K562 (cell line): ENCODE results near the gene CACNA1I. TPM values are rescaled to one million over a fixed set of nuclear protein-coding genes. Genes with fewer than 3 reads are reported as not detected.

Source experiments
- FUS ChIP-seq: fragments of 200-400 bp; formaldehyde crosslinking; optimal IDR thresholded peaks from 2 replicates; pipeline ENCODE3; 2017; ENCODE audit warnings: low read depth, low read length
- KDM1A ChIP-seq, 2 experiments: fragments of 450-650 bp; IDR thresholded peaks; 2 replicates each; pipeline ENCODE4 v1.6.1; 2016; ENCODE audit warnings: mild to moderate bottlenecking in 2 of 2
- NR2C1 ChIP-seq, 2 experiments: fragments of 450-650 bp; IDR thresholded peaks; 2 replicates each; pipeline ENCODE4 v1.6.1; 2017; ENCODE audit warnings: mild to moderate bottlenecking in 2 of 2, antibody characterized with exemption in 1 of 2, inconsistent platforms in 1 of 2, missing compliant biosample characterization in 1 of 2, missing genetic modification characterization in 1 of 2
- NUFIP1 ChIP-seq: fragments of 450-650 bp; IDR thresholded peaks from 2 replicates; pipeline ENCODE4 v1.6.1; 2018; ENCODE audit not compliant: partially characterized antibody
- SAFB ChIP-seq: fragments of 200-400 bp; formaldehyde crosslinking; IDR thresholded peaks from 2 replicates; pipeline ENCODE4 v1.6.1; 2017; ENCODE audit warnings: low read depth, low read length, borderline replicate concordance
- SETDB1 ChIP-seq: IDR thresholded peaks from one replicate; pipeline ENCODE4 v1.6.1; 2012; ENCODE audit warnings: low read length, control low read depth, inconsistent platforms
- SMARCA5 ChIP-seq: fragments of 450-650 bp; IDR thresholded peaks from 2 replicates; pipeline ENCODE4 v1.6.1; 2016
- SMARCC2 ChIP-seq: fragments of 450-650 bp; IDR thresholded peaks from 2 replicates; pipeline ENCODE4 v1.6.1; 2017; ENCODE audit warnings: antibody characterized with exemption, moderate library complexity, mild to moderate bottlenecking, low read depth
- TRIM24 ChIP-seq, 2 experiments: fragments of 450-650 bp; IDR thresholded peaks; 2 replicates each; pipeline ENCODE4 v1.6.1; 2016
- U2AF1 ChIP-seq: fragments of 200-400 bp; formaldehyde crosslinking; optimal IDR thresholded peaks from 2 replicates; pipeline ENCODE3; 2017; ENCODE audit warnings: mild to moderate bottlenecking, low read depth, low read length, moderate library complexity
- ZNF280B ChIP-seq: fragments of 250-450 bp; sonication (Bioruptor Pico); IDR thresholded peaks from 2 replicates; pipeline ENCODE4 v1.5.1; 2021; ENCODE audit warnings: mild to moderate bottlenecking
- ZNF3 ChIP-seq: fragments of 250-450 bp; sonication (Bioruptor Pico); IDR thresholded peaks from 2 replicates; pipeline ENCODE4 v1.5.0; 2021; ENCODE audit warnings: mild to moderate bottlenecking, moderate library complexity
- ZNF436 ChIP-seq: fragments of 250-450, 450-650 bp; sonication (Bioruptor Pico); formaldehyde crosslinking; IDR thresholded peaks from 2 replicates; pipeline ENCODE4 v1.7.0; 2020; ENCODE audit warnings: mild to moderate bottlenecking
- ZNF583 ChIP-seq: fragments of 250-450 bp; sonication (Bioruptor Pico); IDR thresholded peaks from 2 replicates; pipeline ENCODE4 v1.4.0; 2020
- polyA plus RNA-seq, 8 experiments: library from polyadenylated mRNA; depleted of rRNA in 4 of 8; stranded (reverse) in 5 of 8; unstranded in 3 of 8; fragments of >200 nt; fragmentation: Nextera tagmentation in 2 of 8; fragmentation: Illumina TruSeq in 1 of 8; extraction: Ambion mirVana in 2 of 8; extraction: Trizol in 1 of 8; gene quantifications; 2 replicates each; pipeline versions ENCODE4 v1.2.1 to v1.2.3, GENCODE V29; 2011 to 2014; ENCODE audit warnings: inconsistent platforms in 1 of 8, missing spikeins in 1 of 8
- total RNA-seq, 7 experiments: library from RNA; depleted of rRNA in 6 of 7; stranded (reverse); fragments of >200 nt in 6 of 7; fragmentation: Illumina TruSeq in 2 of 7; extraction: Trizol in 2 of 7; gene quantifications; 2 replicates each; pipeline versions ENCODE4 v1.2.1 to v1.2.3, GENCODE V29; 2011 to 2021; ENCODE audit warnings: low replicate concordance in 1 of 7
- TF ChIP-seq, protein P1 (sequence below): fragments of 450-650 bp; IDR thresholded peaks from 2 replicates; pipeline ENCODE4 v1.6.1; 2016; ENCODE audit warnings: low read depth, mild to moderate bottlenecking, moderate library complexity
- TF ChIP-seq, protein P2 (sequence below): fragments of 200-800 bp; sonication (Bioruptor generic); IDR thresholded peaks from 2 replicates; pipeline ENCODE4 v1.6.1; 2017; ENCODE audit warnings: missing genetic modification characterization, missing compliant biosample characterization
- TF ChIP-seq, protein P3 (sequence below), 3 experiments: IDR thresholded peaks in 2 of 3; conservative IDR thresholded peaks in 1 of 3; 2 replicates each; pipeline ENCODE4 v1.5.1; 2011 to 2012; ENCODE audit warnings: low read length in 3 of 3, mild to moderate bottlenecking in 3 of 3, control low read depth in 2 of 3, improper control_type of control experiment in 1 of 3, inconsistent platforms in 1 of 3, low read depth in 1 of 3, mixed read lengths in 1 of 3, moderate library complexity in 1 of 3; ENCODE audit not compliant: insufficient read depth in 2 of 3
- TF ChIP-seq, protein P4 (sequence below): sonication (generic); formaldehyde crosslinking; IDR thresholded peaks from 2 replicates; pipeline ENCODE4 v1.8.1; 2023; ENCODE audit warnings: mild to moderate bottlenecking, missing genetic modification reagents

Gene CACNA1I
- total and polyA plus RNA-seq, 9 of the 15 experiments (the other 6 are each of a cell fraction or from before 2014, with no cell fraction given): 0.01 to 0.79 (median 0.32) TPM; not detected in 1

- TF ChIP-seq NR2C1 (IDR thresholded peaks at IDR 0.05): peak; percentile 4; the same call in 1 of the 2 replicates
- TF ChIP-seq NR2C1 (tag; IDR thresholded peaks at IDR 0.05): no peak
- TF ChIP-seq ZNF280B (CRISPR knock-in tag): no peak
- TF ChIP-seq ZNF583 (CRISPR knock-in tag): no peak
- no peak for TF ChIP-seq ZNF3 (CRISPR knock-in tag)
- TF ChIP-seq TRIM24 (IDR thresholded peaks at IDR 0.05): no peak
- TF ChIP-seq SETDB1: no peak
- TF ChIP-seq, protein P1, sequence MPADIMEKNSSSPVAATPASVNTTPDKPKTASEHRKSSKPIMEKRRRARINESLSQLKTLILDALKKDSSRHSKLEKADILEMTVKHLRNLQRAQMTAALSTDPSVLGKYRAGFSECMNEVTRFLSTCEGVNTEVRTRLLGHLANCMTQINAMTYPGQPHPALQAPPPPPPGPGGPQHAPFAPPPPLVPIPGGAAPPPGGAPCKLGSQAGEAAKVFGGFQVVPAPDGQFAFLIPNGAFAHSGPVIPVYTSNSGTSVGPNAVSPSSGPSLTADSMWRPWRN: no peak
- TF ChIP-seq, protein P2, sequence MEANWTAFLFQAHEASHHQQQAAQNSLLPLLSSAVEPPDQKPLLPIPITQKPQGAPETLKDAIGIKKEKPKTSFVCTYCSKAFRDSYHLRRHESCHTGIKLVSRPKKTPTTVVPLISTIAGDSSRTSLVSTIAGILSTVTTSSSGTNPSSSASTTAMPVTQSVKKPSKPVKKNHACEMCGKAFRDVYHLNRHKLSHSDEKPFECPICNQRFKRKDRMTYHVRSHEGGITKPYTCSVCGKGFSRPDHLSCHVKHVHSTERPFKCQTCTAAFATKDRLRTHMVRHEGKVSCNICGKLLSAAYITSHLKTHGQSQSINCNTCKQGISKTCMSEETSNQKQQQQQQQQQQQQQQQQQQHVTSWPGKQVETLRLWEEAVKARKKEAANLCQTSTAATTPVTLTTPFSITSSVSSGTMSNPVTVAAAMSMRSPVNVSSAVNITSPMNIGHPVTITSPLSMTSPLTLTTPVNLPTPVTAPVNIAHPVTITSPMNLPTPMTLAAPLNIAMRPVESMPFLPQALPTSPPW (CRISPR knock-in tag): peak; percentile 39
- TF ChIP-seq, protein P3, sequence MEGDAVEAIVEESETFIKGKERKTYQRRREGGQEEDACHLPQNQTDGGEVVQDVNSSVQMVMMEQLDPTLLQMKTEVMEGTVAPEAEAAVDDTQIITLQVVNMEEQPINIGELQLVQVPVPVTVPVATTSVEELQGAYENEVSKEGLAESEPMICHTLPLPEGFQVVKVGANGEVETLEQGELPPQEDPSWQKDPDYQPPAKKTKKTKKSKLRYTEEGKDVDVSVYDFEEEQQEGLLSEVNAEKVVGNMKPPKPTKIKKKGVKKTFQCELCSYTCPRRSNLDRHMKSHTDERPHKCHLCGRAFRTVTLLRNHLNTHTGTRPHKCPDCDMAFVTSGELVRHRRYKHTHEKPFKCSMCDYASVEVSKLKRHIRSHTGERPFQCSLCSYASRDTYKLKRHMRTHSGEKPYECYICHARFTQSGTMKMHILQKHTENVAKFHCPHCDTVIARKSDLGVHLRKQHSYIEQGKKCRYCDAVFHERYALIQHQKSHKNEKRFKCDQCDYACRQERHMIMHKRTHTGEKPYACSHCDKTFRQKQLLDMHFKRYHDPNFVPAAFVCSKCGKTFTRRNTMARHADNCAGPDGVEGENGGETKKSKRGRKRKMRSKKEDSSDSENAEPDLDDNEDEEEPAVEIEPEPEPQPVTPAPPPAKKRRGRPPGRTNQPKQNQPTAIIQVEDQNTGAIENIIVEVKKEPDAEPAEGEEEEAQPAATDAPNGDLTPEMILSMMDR (IDR thresholded peaks at IDR 0.05 in 2 of 3, conservative IDR thresholded peaks at IDR 0.05 in 1 of 3; ENCODE audit: insufficient read depth in 2 of 3, low read depth in 1 of 3, low read length in 3 of 3): peak in 2 of 3 experiments; percentile 23 to 34; a peak in 1 of 6 replicates
- TF ChIP-seq FUS: no peak
- peak in 1 of 2 experiments; percentile 21; a peak in 1 of 4 replicates for TF ChIP-seq KDM1A (IDR thresholded peaks at IDR 0.05)
- TF ChIP-seq SMARCA5: no peak
- no peak for TF ChIP-seq NUFIP1
- TF ChIP-seq SMARCC2: no peak
- TF ChIP-seq, protein P4, sequence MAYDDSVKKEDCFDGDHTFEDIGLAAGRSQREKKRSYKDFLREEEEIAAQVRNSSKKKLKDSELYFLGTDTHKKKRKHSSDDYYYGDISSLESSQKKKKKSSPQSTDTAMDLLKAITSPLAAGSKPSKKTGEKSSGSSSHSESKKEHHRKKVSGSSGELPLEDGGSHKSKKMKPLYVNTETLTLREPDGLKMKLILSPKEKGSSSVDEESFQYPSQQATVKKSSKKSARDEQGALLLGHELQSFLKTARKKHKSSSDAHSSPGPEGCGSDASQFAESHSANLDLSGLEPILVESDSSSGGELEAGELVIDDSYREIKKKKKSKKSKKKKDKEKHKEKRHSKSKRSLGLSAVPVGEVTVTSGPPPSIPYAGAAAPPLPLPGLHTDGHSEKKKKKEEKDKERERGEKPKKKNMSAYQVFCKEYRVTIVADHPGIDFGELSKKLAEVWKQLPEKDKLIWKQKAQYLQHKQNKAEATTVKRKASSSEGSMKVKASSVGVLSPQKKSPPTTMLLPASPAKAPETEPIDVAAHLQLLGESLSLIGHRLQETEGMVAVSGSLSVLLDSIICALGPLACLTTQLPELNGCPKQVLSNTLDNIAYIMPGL (CRISPR knock-in tag): no peak
- no peak for TF ChIP-seq U2AF1
- no peak for TF ChIP-seq ZNF436 (CRISPR knock-in tag)
- no peak for TF ChIP-seq SAFB
Observed at GRCh38 chr22:39598017-39598965, 27.7 kb downstream of the CACNA1I start (continued).
